Neural progenitor cell (in vitro differentiated cells): ENCODE data around the gene EPHA2. TPM values are rescaled to one million over a fixed set of nuclear protein-coding genes. Genes with fewer than 3 reads are reported as not detected.

ENCODE experiments used
- DNase-seq: peaks from one replicate; pipeline ENCODE4 v3.0.0-alpha.2; 2016; ENCODE audit warnings: low spot score
- H2AFZ ChIP-seq: fragments of 200-600 bp; sonication (generic); replicated peaks from 2 replicates; pipeline ENCODE4 v1.6.1; 2016; ENCODE audit warnings: antibody characterized with exemption
- H3F3A ChIP-seq: fragments of 200-600 bp; sonication (generic); 2 replicates; pipeline ENCODE4 v1.6.1; 2016; ENCODE audit warnings: antibody characterized with exemption, low read depth
- H3K27ac ChIP-seq: fragments of 200-600 bp; sonication (generic); 2 replicates; pipeline ENCODE4 v1.5.1; 2016; ENCODE audit warnings: mild to moderate bottlenecking
- H3K27me3 ChIP-seq: fragments of 200-600 bp; sonication (generic); 2 replicates; pipeline ENCODE4 v1.6.1; 2016; ENCODE audit warnings: mild to moderate bottlenecking, moderate library complexity
- H3K36me3 ChIP-seq: fragments of 200-600 bp; sonication (generic); 2 replicates; pipeline ENCODE4 v1.5.1; 2016
- H3K4me1 ChIP-seq: fragments of 200-600 bp; sonication (generic); 2 replicates; pipeline ENCODE4 v1.6.1; 2016; ENCODE audit warnings: mixed run types
- H3K4me2 ChIP-seq: fragments of 200-600 bp; sonication (generic); 2 replicates; pipeline ENCODE4 v1.6.1; 2016
- H3K4me3 ChIP-seq: fragments of 200-600 bp; sonication (generic); 2 replicates; pipeline ENCODE4 v1.5.1; 2016
- H3K79me2 ChIP-seq: fragments of 200-600 bp; sonication (generic); 2 replicates; pipeline ENCODE4 v1.6.1; 2016; ENCODE audit warnings: low read depth
- H3K9ac ChIP-seq: fragments of 200-600 bp; sonication (generic); 2 replicates; pipeline ENCODE4 v1.6.1; 2016
- H3K9me3 ChIP-seq: fragments of 200-600 bp; sonication (generic); 2 replicates; pipeline ENCODE4 v1.5.1; 2016; ENCODE audit warnings: low read depth
- H4K20me1 ChIP-seq: fragments of 200-600 bp; sonication (generic); 2 replicates; pipeline ENCODE4 v1.6.1; 2016; ENCODE audit warnings: low read depth
- H3K27ac Mint-ChIP-seq: 3 replicates; pipeline ENCODE4 v1.8.0; 2021; ENCODE audit warnings: mixed read lengths
- H3K27me3 Mint-ChIP-seq: 2 replicates; pipeline ENCODE4 v1.8.0; 2022; ENCODE audit warnings: low read depth, mild to moderate bottlenecking, inconsistent platforms, moderate library complexity, mixed read lengths; ENCODE audit not compliant: insufficient read depth
- H3K36me3 Mint-ChIP-seq: 3 replicates; pipeline ENCODE4 v1.8.0; 2021; ENCODE audit warnings: mixed read lengths
- H3K4me1 Mint-ChIP-seq: 3 replicates; pipeline ENCODE4 v1.8.0; 2021; ENCODE audit warnings: mixed read lengths
- H3K4me3 Mint-ChIP-seq: 3 replicates; pipeline ENCODE4 v1.8.0; 2021; ENCODE audit warnings: mild to moderate bottlenecking, moderate library complexity, mixed read lengths
- H3K9me3 Mint-ChIP-seq: 3 replicates; pipeline ENCODE4 v1.8.0; 2020; ENCODE audit warnings: mixed read lengths
- EZH2 ChIP-seq: fragments of 200-600 bp; sonication (generic); IDR thresholded peaks from 2 replicates; pipeline ENCODE4 v1.6.1; 2017; ENCODE audit warnings: antibody characterized with exemption, mild to moderate bottlenecking, moderate library complexity
- EZH2phosphoT487 ChIP-seq: fragments of 200-600 bp; sonication (generic); IDR thresholded peaks from 2 replicates; pipeline ENCODE4 v1.6.1; 2017; ENCODE audit warnings: antibody characterized with exemption
- total RNA-seq: library from RNA; depleted of rRNA; stranded (reverse); fragments of >200 nt; gene quantifications from 2 replicates; pipeline ENCODE4 v1.2.3, GENCODE V29; 2015; ENCODE audit warnings: low replicate concordance
- TF ChIP-seq, protein P1 (sequence below): fragments of 200-600 bp; sonication (generic); IDR thresholded peaks from 2 replicates; pipeline ENCODE4 v1.5.1; 2017; ENCODE audit warnings: antibody characterized with exemption, mild to moderate bottlenecking

EPHA2 gene
- total RNA-seq, 1 donor from 2014 or later: 14.9 TPM

DNA sequence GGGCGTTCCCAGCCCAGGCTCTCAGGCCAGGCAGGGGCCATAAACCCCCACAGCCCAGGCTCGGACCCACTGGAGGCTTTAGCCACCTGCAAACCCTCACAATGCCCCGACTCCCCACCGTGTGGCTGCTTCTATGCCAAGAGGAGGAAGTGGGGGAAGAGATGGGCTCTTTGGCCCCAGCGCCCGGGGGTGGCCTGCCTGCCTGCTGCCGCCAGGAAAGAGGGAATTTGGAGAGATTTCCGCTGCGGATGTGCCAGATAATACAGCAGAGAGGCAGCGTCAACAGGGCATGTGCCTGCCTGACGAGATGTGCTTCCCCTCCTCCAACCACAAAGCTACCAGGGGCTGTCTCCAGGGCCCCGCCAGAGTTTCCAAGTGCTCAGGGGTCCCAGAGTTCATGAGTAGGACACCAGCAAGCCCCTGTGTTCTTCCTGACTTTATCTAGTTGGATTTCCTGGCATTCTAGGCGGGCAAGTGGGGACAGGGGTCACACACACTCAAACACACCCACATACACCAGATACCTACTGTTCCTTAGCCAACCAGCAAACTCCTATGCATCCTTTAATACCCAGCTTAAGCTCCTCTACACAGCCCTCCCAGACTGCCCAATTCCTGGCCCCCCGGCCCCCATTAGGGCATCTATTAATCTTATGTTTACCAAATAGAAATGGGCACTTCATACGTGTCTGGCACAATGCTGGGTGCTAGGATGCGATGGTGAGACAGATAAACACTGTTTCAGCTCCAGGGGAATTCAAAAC is 14.1 kb downstream of the EPHA2 start:
- Mint-ChIP-seq H3K4me1 (peaks cover 53% of the 10 kb centered on the region), H3K4me3 (no peak overlapping the region), H3K9me3 (no peaks in the 10 kb centered on the region), H3K27me3 (peaks cover 3% of the 10 kb centered on the region), H3K27ac (no peak overlapping the region), H3K36me3 (peaks cover 21% of the 10 kb centered on the region)
- Histone ChIP-seq H3K4me3 (no peak overlapping the region), H3K79me2 (peaks cover 55% of the 10 kb centered on the region), H3K9ac (no peak overlapping the region), H3F3A (peaks cover 38% of the 10 kb centered on the region), H3K27me3 (no peaks in the 10 kb centered on the region), H3K9me3 (no peaks in the 10 kb centered on the region), H3K4me1 (peaks cover 53% of the 10 kb centered on the region), H2AFZ (no peak overlapping the region), H3K4me2 (no peak overlapping the region), H4K20me1 (peaks cover 88% of the 10 kb centered on the region), H3K36me3 (no peaks in the 10 kb centered on the region), H3K27ac (peak overlapping the region; percentile 39)
- no peak for TF ChIP-seq EZH2
- no peak for TF ChIP-seq EZH2phosphoT487
- TF ChIP-seq, protein P1, sequence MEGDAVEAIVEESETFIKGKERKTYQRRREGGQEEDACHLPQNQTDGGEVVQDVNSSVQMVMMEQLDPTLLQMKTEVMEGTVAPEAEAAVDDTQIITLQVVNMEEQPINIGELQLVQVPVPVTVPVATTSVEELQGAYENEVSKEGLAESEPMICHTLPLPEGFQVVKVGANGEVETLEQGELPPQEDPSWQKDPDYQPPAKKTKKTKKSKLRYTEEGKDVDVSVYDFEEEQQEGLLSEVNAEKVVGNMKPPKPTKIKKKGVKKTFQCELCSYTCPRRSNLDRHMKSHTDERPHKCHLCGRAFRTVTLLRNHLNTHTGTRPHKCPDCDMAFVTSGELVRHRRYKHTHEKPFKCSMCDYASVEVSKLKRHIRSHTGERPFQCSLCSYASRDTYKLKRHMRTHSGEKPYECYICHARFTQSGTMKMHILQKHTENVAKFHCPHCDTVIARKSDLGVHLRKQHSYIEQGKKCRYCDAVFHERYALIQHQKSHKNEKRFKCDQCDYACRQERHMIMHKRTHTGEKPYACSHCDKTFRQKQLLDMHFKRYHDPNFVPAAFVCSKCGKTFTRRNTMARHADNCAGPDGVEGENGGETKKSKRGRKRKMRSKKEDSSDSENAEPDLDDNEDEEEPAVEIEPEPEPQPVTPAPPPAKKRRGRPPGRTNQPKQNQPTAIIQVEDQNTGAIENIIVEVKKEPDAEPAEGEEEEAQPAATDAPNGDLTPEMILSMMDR: no peak
- peak; percentile 28 for DNase-seq

DNA sequence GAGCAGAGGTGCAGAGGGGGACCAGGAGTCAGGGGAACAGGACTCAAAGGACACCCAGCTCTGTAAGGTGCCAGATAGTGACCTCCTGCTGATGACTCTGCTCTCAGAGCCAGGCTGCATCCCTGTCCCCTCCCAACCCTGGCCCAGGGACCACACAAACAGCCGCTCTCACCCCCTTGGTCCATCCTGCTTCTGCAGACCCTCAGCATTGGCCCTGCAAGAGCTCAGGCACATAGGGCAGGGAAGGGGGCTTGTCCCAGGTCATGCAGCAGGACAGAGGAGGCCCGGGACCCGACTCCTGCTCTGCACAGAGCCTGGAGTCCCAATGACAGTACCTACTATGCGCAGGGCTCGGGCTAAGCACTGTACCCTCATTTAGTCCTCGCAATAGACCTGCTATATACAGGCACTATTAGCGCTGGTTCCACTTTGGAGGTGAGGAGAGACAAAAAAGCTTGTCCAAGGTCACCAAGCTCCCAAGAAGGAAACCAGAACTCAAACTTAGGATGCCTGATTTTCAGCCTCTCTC is 15.7 kb downstream of the EPHA2 start:
- no peaks in the 10 kb centered on the region for H3K9me3 ChIP-seq
- H3K36me3 Mint-ChIP-seq: peaks cover 23% of the 10 kb centered on the region
- no peak overlapping the region for H3K4me3 ChIP-seq
- no peaks in the 10 kb centered on the region for H3K9me3 Mint-ChIP-seq
- H3K36me3 ChIP-seq: no peaks in the 10 kb centered on the region
- DNase-seq: no peak
- H3K4me1 Mint-ChIP-seq: peaks cover 37% of the 10 kb centered on the region
- H3K4me3 Mint-ChIP-seq: no peak overlapping the region
- H3K4me1 ChIP-seq: peaks cover 37% of the 10 kb centered on the region
- peaks cover 3% of the 10 kb centered on the region for H3K27me3 Mint-ChIP-seq
- H4K20me1 ChIP-seq: peaks cover 72% of the 10 kb centered on the region
- H3K27ac ChIP-seq: no peak overlapping the region
- peaks cover 23% of the 10 kb centered on the region for H3F3A ChIP-seq
- no peak overlapping the region for H2AFZ ChIP-seq
- H3K27ac Mint-ChIP-seq: peak overlapping the region; percentile 42
- peak overlapping the region; percentile 6 for H3K4me2 ChIP-seq
- H3K79me2 ChIP-seq: peaks cover 41% of the 10 kb centered on the region
- no peak overlapping the region for H3K9ac ChIP-seq
- TF ChIP-seq EZH2 (no peak), EZH2phosphoT487 (no peak)
- TF ChIP-seq, protein P1: no peak
- no peaks in the 10 kb centered on the region for H3K27me3 ChIP-seq

DNA sequence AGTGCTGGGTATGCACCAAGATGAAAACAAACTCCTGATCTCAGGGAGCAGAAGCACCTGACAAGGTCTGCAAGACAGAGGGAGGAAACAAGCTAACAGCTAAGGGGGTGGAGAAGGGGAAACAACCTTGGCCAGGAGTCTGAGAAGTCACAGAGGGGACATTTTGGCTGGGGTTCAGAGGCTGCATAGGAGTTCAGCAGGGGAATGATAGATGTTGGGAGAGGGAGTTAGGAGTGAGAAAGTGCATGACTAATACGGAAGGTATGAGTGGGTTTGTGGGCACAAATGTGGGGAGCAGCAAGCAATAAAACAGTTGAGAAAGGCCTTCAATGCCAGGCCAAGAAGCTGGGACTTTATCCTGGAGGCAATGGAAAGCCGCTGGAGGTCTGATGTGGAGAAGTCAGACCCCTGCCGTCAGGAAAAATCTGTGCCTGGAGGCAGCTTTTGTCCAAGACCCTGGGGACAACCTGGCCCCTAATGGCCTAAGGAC is 16.4 kb downstream of the EPHA2 start:
- Histone ChIP-seq H3K27me3 (no peaks in the 10 kb centered on the region), H4K20me1 (peaks cover 65% of the 10 kb centered on the region), H3K27ac (no peak overlapping the region), H3K36me3 (no peaks in the 10 kb centered on the region), H3K79me2 (peaks cover 35% of the 10 kb centered on the region), H3K4me2 (peak overlapping the region; percentile 6), H3K9me3 (no peaks in the 10 kb centered on the region), H3K4me1 (peaks cover 31% of the 10 kb centered on the region), H3F3A (peaks cover 21% of the 10 kb centered on the region), H2AFZ (no peak overlapping the region), H3K4me3 (no peak overlapping the region), H3K9ac (no peak overlapping the region)
- TF ChIP-seq, protein P1: no peak
- TF ChIP-seq EZH2phosphoT487 (no peak), EZH2 (no peak)
- H3K9me3 Mint-ChIP-seq: no peaks in the 10 kb centered on the region
- H3K27ac Mint-ChIP-seq: peak overlapping the region; percentile 55
- DNase-seq: no peak
- H3K27me3 Mint-ChIP-seq: peaks cover 3% of the 10 kb centered on the region
- peaks cover 21% of the 10 kb centered on the region for H3K36me3 Mint-ChIP-seq
- no peak overlapping the region for H3K4me3 Mint-ChIP-seq
- peaks cover 34% of the 10 kb centered on the region for H3K4me1 Mint-ChIP-seq
